ENCODE measurements around the gene CYTH1. TPM values are rescaled to one million over a fixed set of nuclear protein-coding genes. Genes with fewer than 3 reads are reported as not detected.
A peak's percentile ranks its signal among the peaks of the same experiment; 100 is the strongest.

The CYTH1 gene
- total and polyA plus RNA-seq, 8 donors, result 18.3 to 34.4 (median 23.5) TPM

- Histone ChIP-seq H3K27ac (no peak overlapping the region), H3K4me1 (no peaks in the 10 kb centered on the region), H3K9me3 (no peaks in the 10 kb centered on the region), H3K4me3 (no peak overlapping the region), H3K27me3 (no peaks in the 10 kb centered on the region), H3K36me3 (peaks cover 7 to 90% (median 24%) of the 10 kb centered on the region in 3 donors)
- TF ChIP-seq CTCF (IDR thresholded peaks at IDR 0.05), result no peak
- FAIRE-seq, result no peak
- intact Hi-C loops (cut with DNase I), result no loop called here
- no peak for DNase-seq
- peak in 2 of 4 donors; percentile 22 to 35 for ATAC-seq
- WGBS, 2 donors, result 92% methylated on average over 5 of the region's 5 CpGs
These were observed 44.3 kb upstream of the CYTH1 start for GRCh38 chr17:78826421-78826820.

- H3K4me3 ChIP-seq, result no peak overlapping the region
- no peaks in the 10 kb centered on the region for H3K27me3 ChIP-seq
- H3K9me3 ChIP-seq, result no peaks in the 10 kb centered on the region
- no peak for FAIRE-seq
- TF ChIP-seq CTCF (IDR thresholded peaks at IDR 0.05), result no peak
- H3K27ac ChIP-seq, result no peak overlapping the region
- intact Hi-C loops (cut with DNase I), result no loop called here
- WGBS, 2 donors, result 90 to 92% methylated on average over 6 of the region's 6 CpGs
- H3K36me3 ChIP-seq, result peaks cover 7 to 91% (median 24%) of the 10 kb centered on the region in 3 donors
- DNase-seq, result peak in 1 of 6 donors; percentile 37
- H3K4me1 ChIP-seq, result no peaks in the 10 kb centered on the region
- ATAC-seq, result no peak
These were observed 43.6 kb upstream of the CYTH1 start for GRCh38 chr17:78825696-78826095.

- H3K36me3 ChIP-seq, result peaks cover 7 to 91% (median 31%) of the 10 kb centered on the region in 3 donors
- WGBS, 2 donors, result 91 to 94% methylated on average over 7 of the region's 7 CpGs
- peak in 1 of 6 donors; percentile 12 for DNase-seq
These were observed 42.2 kb upstream of the CYTH1 start for GRCh38 chr17:78824240-78824639.

GRCh38 chr17:78823282-78824046, 41.4 kb upstream of the CYTH1 start:
- Histone ChIP-seq H3K4me1 (no peaks in the 10 kb centered on the region), H3K27ac (no peak overlapping the region), H3K9me3 (no peaks in the 10 kb centered on the region), H3K36me3 (peaks cover 7 to 92% (median 36%) of the 10 kb centered on the region in 3 donors), H3K4me3 (no peak overlapping the region), H3K27me3 (no peaks in the 10 kb centered on the region)
- ATAC-seq, result no peak
- WGBS, 2 donors, result 90 to 93% methylated on average over 14 of the region's 14 CpGs
- intact Hi-C loops (cut with DNase I), result no loop called here
- peak in 1 of 6 donors; percentile 42 for DNase-seq
- no peak for TF ChIP-seq CTCF (IDR thresholded peaks at IDR 0.05)
- no peak for FAIRE-seq

More at GRCh38 chr17:78824240-78824639, 42.2 kb upstream of the CYTH1 start:
- no peaks in the 10 kb centered on the region for H3K27me3 ChIP-seq
- H3K4me1 ChIP-seq, result no peaks in the 10 kb centered on the region
- no peak overlapping the region for H3K4me3 ChIP-seq
- ATAC-seq (no peak), FAIRE-seq (no peak)
- TF ChIP-seq CTCF (IDR thresholded peaks at IDR 0.05), result no peak
- H3K27ac ChIP-seq, result no peak overlapping the region
- no peaks in the 10 kb centered on the region for H3K9me3 ChIP-seq
- intact Hi-C loops (cut with DNase I), result no loop called here

GRCh38 chr17:78822552-78822951, 40.5 kb upstream of the CYTH1 start:
- no peaks in the 10 kb centered on the region for H3K27me3 ChIP-seq
- no peak overlapping the region for H3K27ac ChIP-seq
- no peaks in the 10 kb centered on the region for H3K4me1 ChIP-seq
- peak in 1 of 6 donors; percentile 46 for DNase-seq
- TF ChIP-seq CTCF (IDR thresholded peaks at IDR 0.05), result no peak
- H3K9me3 ChIP-seq, result no peaks in the 10 kb centered on the region
- 96 to 97% methylated on average over 14 of the region's 14 CpGs for whole genome bisulfite sequencing, 2 donors
- peaks cover 11 to 95% (median 41%) of the 10 kb centered on the region in 3 donors for H3K36me3 ChIP-seq
- ATAC-seq, result no peak
- no peak for FAIRE-seq
- H3K4me3 ChIP-seq, result no peak overlapping the region
- intact Hi-C loops (cut with DNase I), result no loop called here

Data from pancreas (tissue), 10 donors.